Activated CD4-positive, alpha-beta T cell treated with anti-CD3 and anti-CD28 coated beads for 1 hour (primary cell): ENCODE measurements around the gene RAD1.
"Not testable (repeated sequence)": the region's sequence is repeated elsewhere in the genome, so short reads cannot be mapped to it uniquely, and the experiment has no call there.

Experiments
- DNase-seq: peaks from one replicate; pipeline ENCODE4 v3.0.0-alpha.2; 2020

Gene RAD1

GRCh38 chr5:34915139-34915855 lies at the start of gene RAD1, which contains the start of gene BRIX1:
Gene RAD1, minus strand, starts transcription at chr5:34915504. Its CDS starts 612 bp downstream, at chr5:34914892.
Gene BRIX1, plus strand, starts transcription at chr5:34915711. Its CDS starts 28 bp downstream, at chr5:34915739.
- peak; percentile 89 for DNase-seq

GRCh38 chr5:34959323-34959722 lies 44.0 kb upstream of the RAD1 start:
- no peak for DNase-seq

GRCh38 chr5:34957857-34958690 lies 42.8 kb upstream of the RAD1 start:
- DNase-seq: no peak

- no peak for DNase-seq
Observed at GRCh38 chr5:34957321-34957720, 42.0 kb upstream of the RAD1 start.

GRCh38 chr5:34944460-34945047 lies 29.2 kb upstream of the RAD1 start:
- DNase-seq: no peak

GRCh38 chr5:34944044-34944443 lies 28.7 kb upstream of the RAD1 start:
- no peak for DNase-seq

- no peak for DNase-seq
Observed at GRCh38 chr5:34941936-34942335, 26.6 kb upstream of the RAD1 start.

GRCh38 chr5:34932947-34933346 lies 17.6 kb upstream of the RAD1 start:
- no peak for DNase-seq

- DNase-seq: no peak
Observed at GRCh38 chr5:34930870-34931269, 15.6 kb upstream of the RAD1 start.

- no peak for DNase-seq
Observed at GRCh38 chr5:34930462-34930844, 15.1 kb upstream of the RAD1 start.

- peak; percentile 71 for DNase-seq
Observed at GRCh38 chr5:34929720-34930461, 14.6 kb upstream of the RAD1 start.

- DNase-seq: peak; percentile 96
Observed at GRCh38 chr5:34929134-34929719, 13.9 kb upstream of the RAD1 start, which contains the start of gene DNAJC21. Gene DNAJC21, plus strand, starts transcription at chr5:34929559. Its CDS starts 261 bp downstream, at chr5:34929820.

GRCh38 chr5:34928267-34928666 lies 13.0 kb upstream of the RAD1 start:
- no peak for DNase-seq

- DNase-seq: no peak
Observed at GRCh38 chr5:34927785-34928184, 12.5 kb upstream of the RAD1 start.

GRCh38 chr5:34926318-34926888 lies 11.1 kb upstream of the RAD1 start:
- DNase-seq: no peak

- no peak for DNase-seq
Observed at GRCh38 chr5:34924462-34924765, 9.1 kb upstream of the RAD1 start.

- no peak for DNase-seq
Observed at GRCh38 chr5:34923694-34924461, 8.6 kb upstream of the RAD1 start.

GRCh38 chr5:34923256-34923655 lies 8.0 kb upstream of the RAD1 start:
- not testable (repeated sequence) for DNase-seq

GRCh38 chr5:34919077-34919476 lies 3.8 kb upstream of the RAD1 start:
- no peak for DNase-seq

- DNase-seq: no peak
Observed at GRCh38 chr5:34918025-34918424, 2.7 kb upstream of the RAD1 start.

GRCh38 chr5:34916518-34916917 lies 1.2 kb upstream of the RAD1 start:
- DNase-seq: no peak

GRCh38 chr5:34915856-34916192 lies 520 bp upstream of the RAD1 start:
- no peak for DNase-seq
